Effector memory CD4-positive, alpha-beta T cell (primary cell): ENCODE data around the gene TPH2.

Experiments used
- DNase-seq, 3 donors: peaks; one replicate each; pipeline ENCODE4 v3.0.0-alpha.2; 2020
- H3K27ac ChIP-seq: 2 replicates; pipeline ENCODE4 v1.7.0; 2013; ENCODE audit warnings: mild to moderate bottlenecking, low read length, moderate library complexity; ENCODE audit not compliant: insufficient read depth, poor library complexity, severe bottlenecking
- H3K27me3 ChIP-seq: replicated peaks from 2 replicates; pipeline ENCODE4 v1.7.0; 2013; ENCODE audit warnings: mild to moderate bottlenecking, low read length; ENCODE audit not compliant: insufficient read depth, control insufficient read depth, poor library complexity, severe bottlenecking
- H3K36me3 ChIP-seq: 2 replicates; pipeline ENCODE4 v1.7.0; 2013; ENCODE audit warnings: mild to moderate bottlenecking, low read length, moderate library complexity; ENCODE audit not compliant: control insufficient read depth, insufficient read depth
- H3K4me1 ChIP-seq: 2 replicates; pipeline ENCODE4 v1.7.0; 2013; ENCODE audit warnings: low read length, mild to moderate bottlenecking; ENCODE audit not compliant: control insufficient read depth, insufficient read depth, poor library complexity, severe bottlenecking
- H3K4me3 ChIP-seq: 2 replicates; pipeline ENCODE4 v1.7.0; 2013; ENCODE audit warnings: low read length, low read depth, mild to moderate bottlenecking; ENCODE audit not compliant: insufficient read depth, poor library complexity, severe bottlenecking
- H3K9me3 ChIP-seq: 2 replicates; pipeline ENCODE4 v1.7.0; 2013; ENCODE audit warnings: mild to moderate bottlenecking, low read length, moderate library complexity; ENCODE audit not compliant: control insufficient read depth
- total RNA-seq, 3 donors: gene quantifications; one replicate each; lab custom pipeline; 2026; lab: John Stamatoyannopoulos, UW

TPH2 gene
- 0 to 0.35 (median 0) reads per million in 3 donors for total RNA-seq

DNA sequence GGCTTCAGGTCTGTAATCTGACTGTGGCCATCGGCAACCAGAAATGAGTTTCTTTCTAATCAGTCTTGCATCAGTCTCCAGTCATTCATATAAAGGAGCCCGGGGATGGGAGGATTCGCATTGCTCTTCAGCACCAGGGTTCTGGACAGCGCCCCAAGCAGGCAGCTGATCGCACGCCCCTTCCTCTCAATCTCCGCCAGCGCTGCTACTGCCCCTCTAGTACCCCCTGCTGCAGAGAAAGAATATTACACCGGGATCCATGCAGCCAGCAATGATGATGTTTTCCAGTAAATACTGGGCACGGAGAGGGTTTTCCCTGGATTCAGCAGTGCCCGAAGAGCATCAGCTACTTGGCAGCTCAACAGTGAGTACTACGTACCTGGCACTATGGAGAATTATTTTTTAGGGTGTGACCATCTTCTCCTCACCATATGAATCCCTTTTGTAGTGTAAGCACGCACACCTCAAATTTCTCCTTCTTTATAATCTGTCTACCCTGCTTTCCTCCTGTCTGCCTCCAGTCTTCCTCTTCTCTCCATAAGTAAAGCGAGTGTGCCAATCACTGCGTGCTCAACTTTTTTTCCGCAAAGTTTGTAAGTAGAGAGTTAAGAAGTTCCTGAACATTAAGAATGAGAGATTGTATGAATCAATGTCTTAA is at the start of gene TPH2:
Gene TPH2, plus strand, starts transcription at position 118 of the 658 bp plus-strand sequence. Its CDS starts 142 bp downstream, at position 260.
- no peaks in the 10 kb centered on the region for H3K36me3 ChIP-seq
- H3K4me3 ChIP-seq: no peak within 1 kb of the TSS
- no peak for DNase-seq
- no peaks in the 10 kb centered on the region for H3K4me1 ChIP-seq
- no peaks in the 10 kb centered on the region for H3K9me3 ChIP-seq
- H3K27ac ChIP-seq: no peak within 1 kb of the TSS
- peaks cover 4% of the 10 kb centered on the region for H3K27me3 ChIP-seq

DNA sequence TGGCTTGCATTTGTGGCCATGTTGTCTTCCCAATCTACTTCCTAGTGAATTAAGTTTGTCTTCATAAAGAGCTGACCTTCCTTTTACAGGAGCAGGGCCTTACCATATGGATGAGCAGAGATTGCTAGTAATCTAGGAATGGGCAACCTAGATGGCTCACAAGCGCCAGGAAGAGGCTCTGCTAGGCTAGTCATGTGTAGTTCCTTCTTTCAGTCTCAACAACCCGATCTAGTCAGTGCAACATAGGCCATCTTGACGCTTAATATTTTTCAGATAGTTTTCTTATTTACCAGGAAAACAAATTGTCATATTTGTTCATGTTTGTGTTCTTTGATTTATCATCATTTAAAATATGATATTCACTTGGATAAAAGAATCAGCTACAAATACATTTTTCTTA is 48.2 kb upstream of the TPH2 start:
- H3K36me3 ChIP-seq: peaks cover 16% of the 10 kb centered on the region
- DNase-seq: no peak
- no peaks in the 10 kb centered on the region for H3K27me3 ChIP-seq
- no peak overlapping the region for H3K27ac ChIP-seq
- no peak overlapping the region for H3K4me3 ChIP-seq
- no peaks in the 10 kb centered on the region for H3K9me3 ChIP-seq
- H3K4me1 ChIP-seq: no peaks in the 10 kb centered on the region

- Histone ChIP-seq H3K9me3 (no peaks in the 10 kb centered on the region), H3K36me3 (peaks cover 29% of the 10 kb centered on the region), H3K27ac (no peak overlapping the region), H3K4me1 (no peaks in the 10 kb centered on the region), H3K27me3 (no peaks in the 10 kb centered on the region), H3K4me3 (no peak overlapping the region)
- no peak for DNase-seq
Observed at GRCh38 chr12:71892059-71892458, 46.6 kb upstream of the TPH2 start.

DNA sequence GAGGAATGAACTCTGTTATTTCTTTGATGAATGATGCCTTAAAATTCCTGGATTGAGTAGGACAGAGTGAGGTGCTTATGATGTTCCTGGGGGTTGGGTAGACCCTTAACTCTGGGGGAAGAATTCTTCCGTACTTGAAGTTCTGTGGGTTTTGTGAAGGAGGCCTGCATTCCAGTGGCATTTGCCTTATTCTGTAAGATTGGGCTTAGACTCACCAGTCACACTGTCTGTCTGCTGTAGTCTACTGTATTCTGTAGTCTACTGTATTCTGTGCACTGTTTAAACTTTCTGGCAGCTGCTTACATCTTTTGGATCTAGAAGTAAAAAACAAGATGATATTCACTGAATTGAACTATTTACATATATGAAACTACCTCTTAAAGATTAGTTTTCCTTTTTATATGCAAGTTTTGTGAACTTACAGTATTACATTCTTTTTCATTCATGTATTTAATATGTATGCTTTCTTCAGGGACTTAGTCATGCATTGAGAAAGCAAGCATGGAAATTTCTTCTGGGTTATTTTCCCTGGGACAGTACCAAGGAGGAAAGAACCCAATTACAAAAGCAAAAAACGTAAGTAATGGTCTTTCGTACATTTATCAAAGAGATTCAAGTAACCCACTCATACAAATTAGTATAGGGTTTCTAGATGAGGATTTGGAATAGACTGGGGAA is 42.3 kb upstream of the TPH2 start:
- no peak for DNase-seq
- Histone ChIP-seq H3K4me3 (no peak overlapping the region), H3K27me3 (no peaks in the 10 kb centered on the region), H3K4me1 (no peaks in the 10 kb centered on the region), H3K27ac (no peak overlapping the region), H3K36me3 (peaks cover 48% of the 10 kb centered on the region), H3K9me3 (no peaks in the 10 kb centered on the region)

GRCh38 chr12:71900091-71900490 is 38.6 kb upstream of the TPH2 start:
- DNase-seq: no peak
- H3K4me3 ChIP-seq: no peak overlapping the region
- H3K9me3 ChIP-seq: no peaks in the 10 kb centered on the region
- peaks cover 47% of the 10 kb centered on the region for H3K36me3 ChIP-seq
- no peaks in the 10 kb centered on the region for H3K27me3 ChIP-seq
- H3K27ac ChIP-seq: no peak overlapping the region
- no peaks in the 10 kb centered on the region for H3K4me1 ChIP-seq

GRCh38 chr12:71904629-71905028 is 34.0 kb upstream of the TPH2 start:
- H3K36me3 ChIP-seq: peaks cover 50% of the 10 kb centered on the region
- no peak for DNase-seq
- H3K4me3 ChIP-seq: no peak overlapping the region
- H3K27ac ChIP-seq: no peak overlapping the region
- no peaks in the 10 kb centered on the region for H3K27me3 ChIP-seq
- H3K4me1 ChIP-seq: no peaks in the 10 kb centered on the region
- no peaks in the 10 kb centered on the region for H3K9me3 ChIP-seq

DNA sequence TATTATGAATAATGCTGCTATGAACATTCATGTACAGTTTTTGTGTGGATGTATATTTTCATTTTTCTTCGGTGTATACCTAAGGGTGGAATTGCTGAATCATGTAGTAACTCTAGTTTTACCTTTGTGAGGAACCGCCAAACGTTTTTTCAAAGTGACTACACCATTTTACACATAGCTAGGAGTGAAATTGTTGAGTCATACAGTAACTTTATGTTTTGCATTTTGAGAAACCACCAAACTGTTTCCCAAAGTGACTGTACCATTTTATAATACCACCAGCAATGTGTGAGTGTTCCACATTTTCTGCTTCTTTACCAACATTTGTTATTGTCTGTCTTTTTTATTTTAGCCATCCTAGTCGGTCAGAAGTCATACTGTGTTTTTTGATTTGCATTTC is 3.1 kb upstream of the TPH2 start:
- Histone ChIP-seq H3K9me3 (no peaks in the 10 kb centered on the region), H3K27me3 (peaks cover 4% of the 10 kb centered on the region), H3K4me3 (no peak overlapping the region), H3K36me3 (no peaks in the 10 kb centered on the region), H3K27ac (no peak overlapping the region), H3K4me1 (no peaks in the 10 kb centered on the region)
- no peak for DNase-seq

- no peaks in the 10 kb centered on the region for H3K4me1 ChIP-seq
- no peaks in the 10 kb centered on the region for H3K36me3 ChIP-seq
- DNase-seq: no peak
- peaks cover 4% of the 10 kb centered on the region for H3K27me3 ChIP-seq
- no peak overlapping the region for H3K4me3 ChIP-seq
- no peaks in the 10 kb centered on the region for H3K9me3 ChIP-seq
- no peak overlapping the region for H3K27ac ChIP-seq
Observed at GRCh38 chr12:71940068-71940467, 1.4 kb downstream of the TPH2 start.

GRCh38 chr12:71941174-71941573 is 2.5 kb downstream of the TPH2 start:
- Histone ChIP-seq H3K27me3 (peaks cover 9% of the 10 kb centered on the region), H3K4me1 (no peaks in the 10 kb centered on the region), H3K4me3 (no peak overlapping the region), H3K9me3 (no peaks in the 10 kb centered on the region), H3K27ac (no peak overlapping the region), H3K36me3 (no peaks in the 10 kb centered on the region)
- no peak for DNase-seq

DNA sequence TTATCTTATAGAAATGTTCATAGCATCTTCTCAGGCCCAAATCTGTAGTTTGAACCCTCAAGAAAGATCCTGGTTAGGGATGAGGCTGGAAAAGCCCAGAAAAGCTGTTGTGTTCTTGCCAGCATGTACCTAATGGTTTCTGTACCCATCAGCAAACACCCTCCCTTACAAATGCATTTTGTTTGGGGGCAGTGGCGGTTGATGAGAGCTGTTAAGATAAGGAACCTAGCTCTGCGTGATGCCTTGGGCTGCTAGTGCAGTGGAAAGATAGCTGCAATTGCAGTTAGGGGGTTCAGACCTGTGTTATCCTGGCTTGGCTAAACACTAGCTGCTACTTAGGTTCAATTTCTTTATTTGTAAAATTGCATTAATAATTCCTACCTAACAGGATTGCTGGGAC is 3.6 kb downstream of the TPH2 start:
- Histone ChIP-seq H3K4me1 (no peaks in the 10 kb centered on the region), H3K9me3 (no peaks in the 10 kb centered on the region), H3K27me3 (peaks cover 12% of the 10 kb centered on the region), H3K27ac (no peak overlapping the region), H3K36me3 (no peaks in the 10 kb centered on the region), H3K4me3 (no peak overlapping the region)
- no peak for DNase-seq
